WTC11 (cell line): ENCODE data around the gene HSF5.

ENCODE experiments used
- ATF2 ChIP-seq: sonication (generic); formaldehyde crosslinking; IDR thresholded peaks from 2 replicates; pipeline ENCODE4 v1.8.1; 2022; ENCODE audit warnings: low read depth, missing genetic modification reagents, borderline replicate concordance
- CTCF ChIP-seq: fragments of 200-600 bp; IDR thresholded peaks from 2 replicates; pipeline ENCODE4 v1.8.0; 2022; ENCODE audit warnings: antibody characterized with exemption

- TF ChIP-seq ATF2 = no peak
- no peak for TF ChIP-seq CTCF
These were observed 17.9 kb downstream of the HSF5 start for GRCh38 chr17:58470356-58470755.
